Thoracic aorta (tissue), 2 donors: Measurements from ENCODE around the gene PLEKHO1. TPM values are rescaled to one million over a fixed set of nuclear protein-coding genes. Genes with fewer than 3 reads are reported as not detected.

Experiments
- ATAC-seq: fragments of 150-250 bp; one replicate; pipeline ENCODE4 v1.8.0; 2017; ENCODE audit warnings: low read depth; ENCODE audit not compliant: insufficient number of reproducible peaks, low FRiP score
- DNase-seq: peaks from one replicate; pipeline ENCODE4 v3.0.0-alpha.2; 2020; ENCODE audit warnings: low spot score
- H3K27ac ChIP-seq, 2 donors: fragments of 200-600 bp; sonication (generic); 1 replicate in 1 of 2; 2 replicates in 1 of 2; pipeline ENCODE4 v1.5.1; 2016; ENCODE audit warnings: mild to moderate bottlenecking in 2 of 2, moderate library complexity in 2 of 2
- H3K27me3 ChIP-seq: fragments of 200-600 bp; sonication (generic); replicated peaks from 2 replicates; pipeline ENCODE4 v1.6.0; 2016; ENCODE audit warnings: mild to moderate bottlenecking; ENCODE audit not compliant: insufficient read depth
- H3K36me3 ChIP-seq: fragments of 200-600 bp; sonication (generic); one replicate; pipeline ENCODE4 v1.5.1; 2016
- H3K4me1 ChIP-seq, 2 donors: fragments of 200-600 bp; sonication (generic); 1 replicate in 1 of 2; 2 replicates in 1 of 2; pipeline versions ENCODE4 v1.5.1 to v1.6.0; 2016; ENCODE audit warnings: low read depth in 2 of 2, mild to moderate bottlenecking in 1 of 2; ENCODE audit not compliant: control insufficient read depth in 1 of 2
- H3K4me3 ChIP-seq: fragments of 200-600 bp; sonication (generic); 2 replicates; pipeline ENCODE4 v1.5.1; 2016; ENCODE audit warnings: mild to moderate bottlenecking
- H3K9me3 ChIP-seq: fragments of 200-600 bp; sonication (generic); 2 replicates; pipeline ENCODE4 v1.5.1; 2016
- CTCF ChIP-seq: fragments of 200-600 bp; sonication (generic); IDR thresholded peaks from one replicate; pipeline ENCODE4 v1.5.1; 2019; ENCODE audit warnings: antibody characterized with exemption
- total RNA-seq, 2 donors: library from RNA; depleted of rRNA; stranded (reverse); fragments of >200 nt; gene quantifications; one replicate each; pipeline versions ENCODE4 v1.1.0 to v1.2.3, GENCODE V29; 2016

Gene PLEKHO1
- total RNA-seq, 2 donors from 2014 or later = 106 to 125 TPM

- ATAC-seq = no peak
- Histone ChIP-seq H3K4me1 (peaks cover 28 to 55% of the 10 kb centered on the region in 2 donors), H3K36me3 (peaks cover 3% of the 10 kb centered on the region), H3K4me3 (no peak overlapping the region), H3K27me3 (no peaks in the 10 kb centered on the region), H3K27ac (peak overlapping the region; percentile 98 to 99), H3K9me3 (no peaks in the 10 kb centered on the region)
- DNase-seq = no peak
- TF ChIP-seq CTCF = no peak
Measured at GRCh38 chr1:150164779-150165178, 15.1 kb downstream of the PLEKHO1 start.

GRCh38 chr1:150165622-150166612, 16.2 kb downstream of the PLEKHO1 start:
- no peaks in the 10 kb centered on the region for H3K36me3 ChIP-seq
- ATAC-seq (no peak), DNase-seq (no peak)
- no peaks in the 10 kb centered on the region for H3K27me3 ChIP-seq
- peak overlapping the region; percentile 98 to 99 for H3K27ac ChIP-seq
- H3K4me3 ChIP-seq = no peak overlapping the region
- H3K4me1 ChIP-seq = peaks cover 28 to 54% of the 10 kb centered on the region in 2 donors
- TF ChIP-seq CTCF = peak; percentile 47
- H3K9me3 ChIP-seq = no peaks in the 10 kb centered on the region

GRCh38 chr1:150168960-150169601, 19.4 kb downstream of the PLEKHO1 start:
- ATAC-seq (no peak), DNase-seq (no peak)
- Histone ChIP-seq H3K27ac (no peak overlapping the region), H3K4me3 (no peak overlapping the region), H3K36me3 (no peaks in the 10 kb centered on the region), H3K4me1 (peaks cover 5 to 26% of the 10 kb centered on the region in 2 donors), H3K9me3 (no peaks in the 10 kb centered on the region), H3K27me3 (no peaks in the 10 kb centered on the region)
- peak; percentile 80 for TF ChIP-seq CTCF

- no peaks in the 10 kb centered on the region for H3K27me3 ChIP-seq
- no peaks in the 10 kb centered on the region for H3K36me3 ChIP-seq
- ATAC-seq (no peak), DNase-seq (no peak)
- no peak for TF ChIP-seq CTCF
- H3K9me3 ChIP-seq = no peaks in the 10 kb centered on the region
- no peak overlapping the region for H3K4me3 ChIP-seq
- H3K27ac ChIP-seq = peak overlapping the region in 1 of 2 donors; percentile 14
- H3K4me1 ChIP-seq = peaks cover 0 to 5% of the 10 kb centered on the region in 2 donors
Measured at GRCh38 chr1:150171801-150172200, 22.1 kb downstream of the PLEKHO1 start.

- no peaks in the 10 kb centered on the region for H3K36me3 ChIP-seq
- no peak overlapping the region for H3K27ac ChIP-seq
- peaks cover 0 to 5% of the 10 kb centered on the region in 2 donors for H3K4me1 ChIP-seq
- H3K4me3 ChIP-seq = no peak overlapping the region
- DNase-seq = no peak
- no peaks in the 10 kb centered on the region for H3K9me3 ChIP-seq
- H3K27me3 ChIP-seq = no peaks in the 10 kb centered on the region
- no peak for TF ChIP-seq CTCF
- no peak for ATAC-seq
Measured at GRCh38 chr1:150173141-150173585, 23.4 kb downstream of the PLEKHO1 start.
